OCI-LY3 (cell line): ENCODE measurements around the gene LONRF3.

Experiments used
- EZH2phosphoT487 ChIP-seq: fragments of 200-600 bp; shearing (Covaris generic); IDR thresholded peaks from 2 replicates; pipeline ENCODE4 v1.6.1; 2018; ENCODE audit warnings: antibody characterized with exemption, mixed run types, low read depth
- TF ChIP-seq, protein P1 (sequence below): fragments of 200-600, 300-600 bp; sonication (generic); IDR thresholded peaks from 2 replicates; pipeline ENCODE4 v1.5.1; 2014; ENCODE audit warnings: antibody characterized with exemption, low read length, low read depth

DNA sequence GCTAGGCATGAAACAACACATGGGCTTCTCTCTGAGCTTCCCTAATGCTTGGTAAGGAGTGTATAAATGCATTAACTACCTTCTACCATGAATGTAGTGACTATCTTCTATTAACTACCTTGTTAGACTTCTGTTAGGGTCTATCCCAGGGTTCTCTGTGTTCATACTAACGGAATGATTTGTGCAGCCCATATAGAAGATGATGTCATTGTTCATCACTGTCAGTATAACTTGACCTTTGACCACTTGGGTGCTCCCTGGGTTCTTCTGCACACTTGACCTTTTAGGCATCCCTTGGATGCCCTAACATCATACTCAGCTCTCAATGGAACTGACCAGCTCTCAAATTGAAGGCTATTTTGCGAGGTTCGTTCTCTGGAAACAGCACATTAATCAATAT, 67.6 kb downstream of the LONRF3 start:
- TF ChIP-seq, protein P1, sequence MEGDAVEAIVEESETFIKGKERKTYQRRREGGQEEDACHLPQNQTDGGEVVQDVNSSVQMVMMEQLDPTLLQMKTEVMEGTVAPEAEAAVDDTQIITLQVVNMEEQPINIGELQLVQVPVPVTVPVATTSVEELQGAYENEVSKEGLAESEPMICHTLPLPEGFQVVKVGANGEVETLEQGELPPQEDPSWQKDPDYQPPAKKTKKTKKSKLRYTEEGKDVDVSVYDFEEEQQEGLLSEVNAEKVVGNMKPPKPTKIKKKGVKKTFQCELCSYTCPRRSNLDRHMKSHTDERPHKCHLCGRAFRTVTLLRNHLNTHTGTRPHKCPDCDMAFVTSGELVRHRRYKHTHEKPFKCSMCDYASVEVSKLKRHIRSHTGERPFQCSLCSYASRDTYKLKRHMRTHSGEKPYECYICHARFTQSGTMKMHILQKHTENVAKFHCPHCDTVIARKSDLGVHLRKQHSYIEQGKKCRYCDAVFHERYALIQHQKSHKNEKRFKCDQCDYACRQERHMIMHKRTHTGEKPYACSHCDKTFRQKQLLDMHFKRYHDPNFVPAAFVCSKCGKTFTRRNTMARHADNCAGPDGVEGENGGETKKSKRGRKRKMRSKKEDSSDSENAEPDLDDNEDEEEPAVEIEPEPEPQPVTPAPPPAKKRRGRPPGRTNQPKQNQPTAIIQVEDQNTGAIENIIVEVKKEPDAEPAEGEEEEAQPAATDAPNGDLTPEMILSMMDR = no peak
- no peak for TF ChIP-seq EZH2phosphoT487
